ENCODE data around the gene ACSF3.
A peak's percentile ranks its signal among the peaks of the same experiment; 100 is the strongest.

Gene ACSF3

GRCh38 chr16:89116341-89117226, 22.9 kb downstream of the ACSF3 start:
- DNase-seq (ENCODE audit: low read depth), result no peak
- TF ChIP-seq, protein P1, sequence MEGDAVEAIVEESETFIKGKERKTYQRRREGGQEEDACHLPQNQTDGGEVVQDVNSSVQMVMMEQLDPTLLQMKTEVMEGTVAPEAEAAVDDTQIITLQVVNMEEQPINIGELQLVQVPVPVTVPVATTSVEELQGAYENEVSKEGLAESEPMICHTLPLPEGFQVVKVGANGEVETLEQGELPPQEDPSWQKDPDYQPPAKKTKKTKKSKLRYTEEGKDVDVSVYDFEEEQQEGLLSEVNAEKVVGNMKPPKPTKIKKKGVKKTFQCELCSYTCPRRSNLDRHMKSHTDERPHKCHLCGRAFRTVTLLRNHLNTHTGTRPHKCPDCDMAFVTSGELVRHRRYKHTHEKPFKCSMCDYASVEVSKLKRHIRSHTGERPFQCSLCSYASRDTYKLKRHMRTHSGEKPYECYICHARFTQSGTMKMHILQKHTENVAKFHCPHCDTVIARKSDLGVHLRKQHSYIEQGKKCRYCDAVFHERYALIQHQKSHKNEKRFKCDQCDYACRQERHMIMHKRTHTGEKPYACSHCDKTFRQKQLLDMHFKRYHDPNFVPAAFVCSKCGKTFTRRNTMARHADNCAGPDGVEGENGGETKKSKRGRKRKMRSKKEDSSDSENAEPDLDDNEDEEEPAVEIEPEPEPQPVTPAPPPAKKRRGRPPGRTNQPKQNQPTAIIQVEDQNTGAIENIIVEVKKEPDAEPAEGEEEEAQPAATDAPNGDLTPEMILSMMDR (IDR thresholded peaks at IDR 0.05; ENCODE audit: low read depth, low read length), result no peak
- TF ChIP-seq POLR2A (IDR thresholded peaks at IDR 0.05; ENCODE audit: extremely low read depth, insufficient read length), result no peak
- no peak for TF ChIP-seq MYC (IDR thresholded peaks at IDR 0.05; ENCODE audit: low read depth, low read length)
- no peak for TF ChIP-seq MAX (IDR thresholded peaks at IDR 0.05; ENCODE audit: low read depth, low read length)
- H3K4me3 ChIP-seq (ENCODE audit: low read depth, low read length), result no peak overlapping the region

GRCh38 chr16:89117227-89117974, 23.7 kb downstream of the ACSF3 start:
- no peak for DNase-seq (ENCODE audit: low read depth)
- no peak for TF ChIP-seq POLR2A (IDR thresholded peaks at IDR 0.05; ENCODE audit: extremely low read depth, insufficient read length)
- no peak for TF ChIP-seq MYC (IDR thresholded peaks at IDR 0.05; ENCODE audit: low read depth, low read length)
- TF ChIP-seq, protein P1 (IDR thresholded peaks at IDR 0.05; ENCODE audit: low read depth, low read length), result no peak
- no peak for TF ChIP-seq MAX (IDR thresholded peaks at IDR 0.05; ENCODE audit: low read depth, low read length)

GRCh38 chr16:89117975-89118289, 24.3 kb downstream of the ACSF3 start:
- TF ChIP-seq MAX (IDR thresholded peaks at IDR 0.05; ENCODE audit: low read depth, low read length), result no peak
- no peak for TF ChIP-seq POLR2A (IDR thresholded peaks at IDR 0.05; ENCODE audit: extremely low read depth, insufficient read length)
- TF ChIP-seq MYC (IDR thresholded peaks at IDR 0.05; ENCODE audit: low read depth, low read length), result no peak
- TF ChIP-seq, protein P1 (IDR thresholded peaks at IDR 0.05; ENCODE audit: low read depth, low read length), result no peak
- no peak overlapping the region for H3K4me3 ChIP-seq (ENCODE audit: low read depth, low read length)
- DNase-seq (ENCODE audit: low read depth), result no peak

More at GRCh38 chr16:89117227-89117974, 23.7 kb downstream of the ACSF3 start:
- no peak overlapping the region for H3K4me3 ChIP-seq (ENCODE audit: low read depth, low read length)

- no peak overlapping the region for H3K4me3 ChIP-seq (ENCODE audit: low read depth, low read length)
- no peak for DNase-seq (ENCODE audit: low read depth)
- no peak for TF ChIP-seq MAX (IDR thresholded peaks at IDR 0.05; ENCODE audit: low read depth, low read length)
- no peak for TF ChIP-seq POLR2A (IDR thresholded peaks at IDR 0.05; ENCODE audit: extremely low read depth, insufficient read length)
- TF ChIP-seq MYC (IDR thresholded peaks at IDR 0.05; ENCODE audit: low read depth, low read length), result no peak
- TF ChIP-seq, protein P1 (IDR thresholded peaks at IDR 0.05; ENCODE audit: low read depth, low read length), result no peak
Measured at GRCh38 chr16:89118361-89119165, 24.9 kb downstream of the ACSF3 start.

DNA sequence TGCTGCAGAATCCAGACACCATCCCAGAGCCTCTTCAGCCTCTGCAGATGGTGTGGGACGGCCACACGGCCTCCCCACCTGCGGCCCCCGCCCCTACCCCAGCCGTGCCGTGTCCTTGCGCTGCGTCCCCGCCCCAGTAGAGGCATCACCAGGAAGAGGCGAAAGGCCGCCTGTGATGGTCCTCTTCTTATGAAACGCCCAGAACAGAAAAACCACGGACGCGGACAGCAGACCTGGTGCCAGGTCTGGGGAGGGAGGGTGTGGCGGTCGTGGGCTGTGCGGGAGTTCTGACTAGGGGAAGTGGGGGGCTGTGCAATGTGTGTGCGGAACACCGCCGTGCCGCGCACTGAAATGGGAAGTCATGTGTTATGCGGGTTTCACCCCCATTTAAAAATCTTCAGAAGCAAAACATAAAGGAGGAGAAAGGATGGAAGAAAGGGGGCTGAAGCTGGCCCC, 25.5 kb downstream of the ACSF3 start:
- no peak for TF ChIP-seq MAX (IDR thresholded peaks at IDR 0.05; ENCODE audit: low read depth, low read length)
- TF ChIP-seq MYC (IDR thresholded peaks at IDR 0.05; ENCODE audit: low read depth, low read length), result no peak
- no peak for TF ChIP-seq POLR2A (IDR thresholded peaks at IDR 0.05; ENCODE audit: extremely low read depth, insufficient read length)
- TF ChIP-seq, protein P1 (IDR thresholded peaks at IDR 0.05; ENCODE audit: low read depth, low read length), result no peak
- peak; percentile 58 for DNase-seq (ENCODE audit: low read depth)

More for the DNA sequence above, 25.5 kb downstream of the ACSF3 start:
- H3K4me3 ChIP-seq (ENCODE audit: low read depth, low read length), result no peak overlapping the region
